DMS53 treated with DMSO at 0.1 percent for 48 hours (cell line): Measurements from ENCODE around the gene CDH4.

ENCODE experiments used
- DNase-seq: peaks from one replicate; lab custom pipeline; 2025; ENCODE audit not compliant: unreplicated experiment; lab: John Stamatoyannopoulos, UW

Gene CDH4

DNA sequence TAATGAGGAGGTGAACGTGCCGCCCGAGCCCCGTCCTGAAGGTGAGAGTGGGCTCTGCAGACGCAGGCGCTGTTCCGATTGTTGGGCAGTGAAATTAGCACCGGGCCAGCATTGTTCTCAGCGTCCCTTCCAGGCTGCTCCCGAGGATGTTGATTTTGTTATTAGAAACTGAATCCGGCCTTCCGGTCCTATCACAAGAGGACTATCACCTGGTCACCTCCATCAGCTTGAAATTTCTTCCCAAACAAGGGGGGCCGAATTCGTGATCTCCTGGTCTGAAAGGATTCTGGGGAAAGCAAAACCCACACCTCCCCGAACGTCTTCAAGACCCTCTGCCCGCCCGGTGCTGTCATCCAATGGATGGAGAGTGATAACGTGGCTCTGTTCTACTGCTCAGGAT, 627.6 kb downstream of the CDH4 start:
- DNase-seq = no peak

DNA sequence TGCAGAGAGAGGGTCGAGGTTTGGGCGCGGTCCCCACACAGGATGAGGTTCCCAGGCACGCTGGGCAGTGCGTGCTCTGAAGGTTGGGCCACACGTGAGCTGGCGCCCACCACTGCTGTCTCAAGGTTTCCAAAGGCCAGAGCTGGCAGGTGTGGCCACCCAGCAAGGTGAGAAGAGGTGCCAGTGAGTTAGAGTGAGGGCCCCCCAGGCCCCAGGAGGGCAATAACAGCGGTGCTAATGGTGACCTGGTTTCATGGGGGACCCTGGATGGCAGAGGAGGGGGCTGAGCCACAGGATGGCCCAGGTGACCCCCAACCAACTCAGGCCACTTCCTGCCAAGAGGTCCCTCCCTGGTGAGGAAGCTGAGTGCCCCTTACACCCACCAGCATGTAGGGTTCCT, 628.6 kb downstream of the CDH4 start:
- no peak for DNase-seq

DNA sequence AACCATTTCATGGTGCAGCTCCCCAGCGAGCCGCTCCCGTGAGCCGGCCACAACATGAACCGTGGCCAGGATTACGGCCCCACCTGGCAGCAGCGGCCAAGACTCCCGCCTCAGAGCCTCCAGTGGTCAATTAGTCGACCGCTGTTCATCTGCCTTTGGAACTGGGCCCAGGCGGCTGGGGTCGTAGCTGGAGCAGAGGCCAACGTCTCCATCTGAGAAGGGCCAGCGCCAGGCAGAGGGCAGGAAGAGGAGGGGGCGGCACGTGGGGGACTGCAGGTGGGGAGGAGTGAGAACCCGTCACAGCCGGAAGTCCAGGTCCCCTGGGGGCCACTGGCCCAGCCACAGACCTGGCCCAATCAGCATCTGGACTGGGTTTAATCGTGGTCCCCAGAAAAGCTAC, 629.4 kb downstream of the CDH4 start:
- DNase-seq = no peak

DNA sequence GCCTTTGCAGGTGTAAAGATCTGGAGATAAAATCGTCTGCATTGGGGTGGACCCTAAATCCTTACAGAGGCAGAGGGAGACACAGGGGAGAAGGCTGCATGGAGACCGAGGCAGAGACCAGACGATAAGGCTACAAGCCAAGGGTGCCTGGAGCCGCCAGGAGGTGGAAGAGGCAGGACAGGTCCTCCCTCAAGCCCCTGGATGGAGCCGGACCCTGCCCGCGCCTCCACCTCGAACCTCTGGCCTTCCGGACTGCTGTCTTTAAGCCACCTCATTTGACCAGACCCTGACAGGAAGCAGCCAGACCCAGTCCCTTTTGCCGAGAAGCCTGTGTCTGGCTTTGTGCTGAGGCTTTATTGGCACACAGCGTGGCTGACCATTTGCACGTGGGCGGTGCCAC, 629.8 kb downstream of the CDH4 start:
- DNase-seq = no peak

DNA sequence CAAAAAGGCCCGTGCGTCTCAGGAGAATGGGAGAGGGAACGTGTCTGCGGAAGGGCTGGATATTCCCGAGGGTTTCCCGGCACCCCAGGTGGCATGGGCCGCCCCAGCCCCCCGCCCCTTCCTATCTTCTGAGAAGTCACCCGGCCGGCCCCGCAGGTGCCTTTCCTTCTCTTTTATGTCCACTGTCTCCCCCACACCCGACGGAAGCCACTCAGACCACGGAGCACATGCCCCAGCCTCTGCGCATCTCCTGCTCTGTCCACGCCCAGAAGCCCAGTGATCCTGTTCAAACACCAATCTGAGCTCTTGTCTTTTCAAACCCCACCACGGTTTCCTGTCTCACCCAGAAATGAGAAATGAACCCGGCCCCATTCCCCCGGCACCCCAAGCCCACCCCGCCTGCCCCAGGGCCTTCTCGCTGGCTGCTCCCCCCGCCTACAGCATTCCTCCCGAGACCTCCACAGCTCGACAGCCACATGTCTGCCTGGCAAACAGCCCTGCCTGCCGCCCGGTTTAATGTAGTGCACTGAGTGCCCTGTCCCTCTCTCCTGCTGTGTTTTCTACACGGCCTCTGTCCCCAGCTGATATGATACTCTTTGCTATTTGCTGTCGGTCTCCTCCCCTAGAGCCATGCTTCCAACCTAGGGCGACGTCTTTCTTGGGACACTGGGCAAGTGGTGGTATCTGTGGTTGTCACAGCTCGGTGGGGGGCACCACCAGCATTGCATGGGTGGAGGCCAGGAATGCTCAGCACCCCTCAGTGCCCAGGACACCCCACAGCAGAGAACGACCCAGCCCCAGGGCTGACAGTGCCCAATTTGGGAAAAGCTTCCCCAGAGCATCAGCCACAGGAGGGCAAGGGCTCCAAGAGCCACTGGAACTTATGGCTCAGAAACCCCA, 630.9 kb downstream of the CDH4 start:
- no peak for DNase-seq

- no peak for DNase-seq
These were observed 631.9 kb downstream of the CDH4 start for GRCh38 chr20:61883857-61884393.

- DNase-seq = no peak
These were observed 632.7 kb downstream of the CDH4 start for GRCh38 chr20:61884571-61885389.

- DNase-seq = no peak
These were observed 634.0 kb downstream of the CDH4 start for GRCh38 chr20:61885759-61886715.

DNA sequence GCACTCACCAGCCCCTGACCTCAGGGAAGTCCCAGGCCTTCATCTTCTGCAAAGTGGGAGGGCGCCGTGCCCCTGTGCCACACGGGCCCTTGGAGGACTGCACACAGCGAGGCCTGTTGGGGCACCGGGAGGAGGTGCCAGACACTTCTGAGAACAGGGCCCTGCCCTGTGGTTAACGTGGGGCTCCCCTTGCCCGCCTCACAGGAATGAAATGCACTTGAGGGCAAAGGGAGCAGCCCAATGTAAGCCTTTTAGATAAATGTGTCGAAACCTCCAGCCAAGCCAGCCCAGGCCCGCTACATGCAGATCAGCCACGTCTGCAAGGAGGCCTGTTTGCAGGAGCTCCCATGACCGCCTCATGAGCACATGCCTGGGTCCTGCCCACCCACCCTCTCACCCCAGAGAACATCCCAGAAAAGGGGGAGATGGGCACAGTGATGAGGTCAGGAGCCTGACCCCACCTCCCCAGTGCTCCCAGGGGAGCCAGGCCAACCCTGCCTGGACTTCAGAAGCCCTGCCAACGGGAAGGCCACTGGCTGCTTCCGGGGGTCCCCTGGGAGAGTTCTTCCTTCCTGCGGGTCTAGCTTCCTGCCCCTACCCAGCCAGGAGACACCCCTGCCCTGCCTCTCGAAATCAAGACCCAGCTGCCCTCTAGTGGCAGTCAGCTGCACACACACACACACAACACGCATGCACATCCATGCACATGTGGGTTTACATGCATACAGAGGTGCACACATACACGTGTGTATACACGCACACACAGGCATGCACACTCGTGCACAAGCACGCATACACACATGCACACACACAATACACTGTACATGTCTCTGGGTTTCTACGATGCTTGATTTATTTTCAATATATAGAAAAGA, 634.9 kb downstream of the CDH4 start:
- no peak for DNase-seq

DNA sequence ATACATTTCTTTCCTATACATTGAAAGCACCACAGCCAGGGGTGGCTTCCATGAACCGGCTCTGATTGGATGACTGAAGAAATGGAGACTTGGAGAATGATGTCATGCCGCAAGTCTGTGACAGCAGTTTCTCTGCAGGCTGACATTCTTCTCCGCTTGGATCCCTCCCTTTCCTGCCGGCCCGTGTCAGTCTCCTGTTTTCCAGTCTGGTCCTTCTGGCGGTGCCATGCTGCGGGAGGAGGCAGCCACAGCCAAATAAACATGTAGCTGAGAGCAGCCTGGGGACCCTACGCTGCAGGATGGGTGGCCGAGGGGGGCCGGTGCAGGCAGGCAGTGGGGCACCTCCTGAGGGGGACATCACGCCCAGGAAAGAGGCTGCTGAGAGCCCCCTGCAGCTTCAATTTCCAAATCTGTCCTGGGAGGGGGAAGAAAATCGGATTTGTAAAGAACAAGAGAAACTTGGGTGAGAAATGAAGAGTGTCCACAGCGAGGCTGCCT, 635.6 kb downstream of the CDH4 start:
- no peak for DNase-seq

GRCh38 chr20:61888101-61888865, 636.2 kb downstream of the CDH4 start:
- DNase-seq = no peak

GRCh38 chr20:61889659-61890058, 637.6 kb downstream of the CDH4 start:
- no peak for DNase-seq

DNA sequence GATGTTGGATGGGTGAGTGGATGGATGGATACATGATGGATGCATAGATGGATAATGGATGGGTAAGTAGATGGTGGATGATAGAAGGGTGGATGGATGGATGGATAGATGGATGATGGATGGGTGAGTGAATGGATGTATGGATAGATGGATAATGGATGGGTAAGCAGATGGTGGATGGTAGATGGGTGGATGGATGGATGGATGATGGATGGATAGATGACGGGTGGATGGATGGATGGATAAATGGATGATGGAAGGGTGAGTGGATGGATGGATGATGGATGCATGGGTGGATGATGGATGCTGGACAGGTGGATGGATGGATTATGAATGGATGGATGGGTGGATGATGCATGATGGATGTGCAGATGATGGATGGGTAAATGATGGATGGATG, 638.1 kb downstream of the CDH4 start:
- no peak for DNase-seq

- DNase-seq = no peak
These were observed 639.4 kb downstream of the CDH4 start for GRCh38 chr20:61891476-61891875.

DNA sequence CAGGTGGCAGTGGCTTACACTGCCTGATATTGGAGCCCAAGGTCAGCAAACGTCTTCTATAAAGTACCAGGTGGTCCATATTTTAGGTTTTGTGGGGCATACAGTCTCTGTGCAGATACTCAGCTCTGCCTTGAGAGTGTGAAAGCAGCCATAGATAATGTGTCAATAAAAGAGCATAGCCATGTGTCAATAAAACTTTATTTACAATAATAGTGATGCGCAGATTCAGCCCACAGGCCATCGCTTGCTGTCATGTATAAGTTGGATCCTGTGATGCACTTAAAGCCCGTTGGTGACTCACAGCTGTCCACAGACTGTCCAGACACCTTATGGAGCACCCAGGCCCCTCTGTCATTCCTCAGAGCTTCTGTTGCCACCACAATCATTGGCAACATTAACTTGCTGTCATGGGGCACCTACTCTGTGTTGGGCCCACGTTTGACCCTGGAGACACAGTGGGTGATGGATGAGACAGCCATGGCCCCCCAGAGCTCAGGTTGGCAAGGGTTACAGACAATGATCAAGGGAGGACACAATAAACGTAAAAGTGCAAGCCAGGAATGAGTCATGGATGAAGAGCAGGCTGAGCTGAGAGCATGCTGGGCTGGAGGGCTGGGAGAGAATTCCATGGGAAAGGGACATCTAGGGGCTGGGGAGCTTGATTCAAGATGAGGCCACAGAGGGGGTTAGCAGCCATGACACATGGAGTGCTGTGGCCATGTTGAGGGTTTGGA, 640.0 kb downstream of the CDH4 start:
- DNase-seq = no peak

DNA sequence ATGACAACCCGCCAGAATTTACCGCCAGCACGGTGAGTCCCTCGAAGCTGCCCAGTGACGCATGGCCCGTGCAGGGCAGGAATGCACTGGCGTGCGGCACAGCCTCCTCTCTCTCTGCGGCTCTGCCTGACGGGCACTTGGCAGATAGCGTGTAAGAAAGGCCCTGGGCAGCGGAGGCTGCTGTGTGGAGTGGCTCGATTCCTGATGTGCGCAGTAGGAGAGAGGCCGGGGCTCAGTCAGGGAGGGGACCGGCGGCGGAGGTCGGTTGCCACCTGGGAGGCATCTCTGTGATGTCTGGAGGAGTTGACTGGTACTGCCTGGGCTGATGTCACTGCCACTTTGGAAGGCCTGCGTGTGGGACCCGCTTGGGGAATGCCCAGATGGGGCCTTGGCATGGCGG, 643.0 kb downstream of the CDH4 start:
- no peak for DNase-seq

DNA sequence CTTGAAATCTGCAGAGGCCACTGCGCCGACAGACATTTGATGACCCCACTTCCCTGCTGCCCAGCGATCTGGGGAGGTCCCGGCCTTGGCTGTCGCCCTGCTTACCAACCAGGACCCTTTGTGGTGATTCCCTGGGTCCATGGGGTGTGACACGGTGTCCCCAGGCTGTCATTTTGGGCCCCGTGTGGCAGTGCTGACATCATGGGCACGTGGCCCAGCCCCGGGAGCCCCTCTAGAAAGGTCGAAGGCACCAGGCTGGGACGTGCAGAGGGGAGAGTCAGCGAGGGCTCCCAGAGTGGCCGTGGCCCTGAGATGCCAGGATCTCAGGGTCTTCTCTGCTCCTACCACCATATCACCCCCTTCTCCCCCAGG, 643.6 kb downstream of the CDH4 start:
- no peak for DNase-seq
